Measurements from ENCODE around the gene FGFR2. TPM values are rescaled to one million over a fixed set of nuclear protein-coding genes. Genes with fewer than 3 reads are reported as not detected.

Gene FGFR2
- total RNA-seq, 2 experiments from 2014 or later, result not detected

- H3K27ac Mint-ChIP-seq, result no peak overlapping the region
- H3K27me3 Mint-ChIP-seq, result no peaks in the 10 kb centered on the region
- no peaks in the 10 kb centered on the region for H3K9me3 Mint-ChIP-seq (ENCODE audit: low read depth)
- ATAC-seq (no peak), DNase-seq (no peak)
- H3K36me3 Mint-ChIP-seq (ENCODE audit: low read depth), result no peaks in the 10 kb centered on the region
- intact Hi-C loops (cut with DNase I, micrococcal nuclease), result no loop called here
- no peak overlapping the region for H3K4me3 Mint-ChIP-seq
- no peaks in the 10 kb centered on the region for H3K4me1 Mint-ChIP-seq
- CTCF ChIA-PET, result no interaction called here
- POLR2A ChIA-PET, result no interaction called here
Observed at GRCh38 chr10:121461307-121461706, 136.9 kb downstream of the FGFR2 start.

GRCh38 chr10:121460733-121461132 lies 137.5 kb downstream of the FGFR2 start:
- POLR2A ChIA-PET, result no interaction called here
- H3K27ac Mint-ChIP-seq, result no peak overlapping the region
- CTCF ChIA-PET, result interaction anchor here (0.6 kb wide), 2 partner anchors 88 to 197 kb away, joined by 3 read pairs; no protein-coding TSS in a partner anchor
- H3K27me3 Mint-ChIP-seq, result no peaks in the 10 kb centered on the region
- ATAC-seq (no peak), DNase-seq (no peak)
- H3K9me3 Mint-ChIP-seq (ENCODE audit: low read depth), result no peaks in the 10 kb centered on the region
- no peaks in the 10 kb centered on the region for H3K4me1 Mint-ChIP-seq
- no peak overlapping the region for H3K4me3 Mint-ChIP-seq
- no peaks in the 10 kb centered on the region for H3K36me3 Mint-ChIP-seq (ENCODE audit: low read depth)
- intact Hi-C loops (cut with DNase I, micrococcal nuclease), result no loop called here

GRCh38 chr10:121459622-121460453 lies 138.4 kb downstream of the FGFR2 start:
- CTCF ChIA-PET, result interaction anchor here (0.6 kb wide), 1 partner anchor 87 kb away, joined by 3 read pairs; no protein-coding TSS in a partner anchor
- POLR2A ChIA-PET, result no interaction called here
- no peaks in the 10 kb centered on the region for H3K36me3 Mint-ChIP-seq (ENCODE audit: low read depth)
- H3K27ac Mint-ChIP-seq, result no peak overlapping the region
- intact Hi-C loops (cut with DNase I, micrococcal nuclease), result no loop called here
- ATAC-seq, result no peak
- H3K4me3 Mint-ChIP-seq, result no peak overlapping the region
- H3K4me1 Mint-ChIP-seq, result no peaks in the 10 kb centered on the region
- H3K9me3 Mint-ChIP-seq (ENCODE audit: low read depth), result no peaks in the 10 kb centered on the region
- no peak for DNase-seq
- no peaks in the 10 kb centered on the region for H3K27me3 Mint-ChIP-seq

- POLR2A ChIA-PET, result no interaction called here
- DNase-seq, result no peak
- no peak overlapping the region for H3K27ac Mint-ChIP-seq
Observed at GRCh38 chr10:121459279-121459621, 139.0 kb downstream of the FGFR2 start.

GRCh38 chr10:121457729-121458128 lies 140.5 kb downstream of the FGFR2 start:
- ChIA-PET CTCF (no interaction called here), POLR2A (no interaction called here)
- H3K4me3 Mint-ChIP-seq, result no peak overlapping the region
- H3K27me3 Mint-ChIP-seq, result no peaks in the 10 kb centered on the region
- ATAC-seq (no peak), DNase-seq (no peak)
- no peaks in the 10 kb centered on the region for H3K9me3 Mint-ChIP-seq (ENCODE audit: low read depth)
- no peaks in the 10 kb centered on the region for H3K4me1 Mint-ChIP-seq
- H3K27ac Mint-ChIP-seq, result no peak overlapping the region
- intact Hi-C loops (cut with DNase I, micrococcal nuclease), result no loop called here
- H3K36me3 Mint-ChIP-seq (ENCODE audit: low read depth), result no peaks in the 10 kb centered on the region

More at GRCh38 chr10:121459279-121459621, 139.0 kb downstream of the FGFR2 start:
- CTCF ChIA-PET, result no interaction called here
- Mint-ChIP-seq H3K4me3 (no peak overlapping the region), H3K36me3 (ENCODE audit: low read depth) (no peaks in the 10 kb centered on the region), H3K9me3 (ENCODE audit: low read depth) (no peaks in the 10 kb centered on the region), H3K4me1 (no peaks in the 10 kb centered on the region), H3K27me3 (no peaks in the 10 kb centered on the region)
- no peak for ATAC-seq
- intact Hi-C loops (cut with DNase I, micrococcal nuclease), result no loop called here

- Mint-ChIP-seq H3K4me3 (no peak overlapping the region), H3K4me1 (no peaks in the 10 kb centered on the region), H3K27me3 (no peaks in the 10 kb centered on the region), H3K36me3 (ENCODE audit: low read depth) (no peaks in the 10 kb centered on the region), H3K27ac (no peak overlapping the region), H3K9me3 (ENCODE audit: low read depth) (no peaks in the 10 kb centered on the region)
- ChIA-PET CTCF (no interaction called here), POLR2A (no interaction called here)
- intact Hi-C loops (cut with DNase I, micrococcal nuclease), result no loop called here
- ATAC-seq (no peak), DNase-seq (no peak)
Observed at GRCh38 chr10:121455377-121455776, 142.9 kb downstream of the FGFR2 start.

GRCh38 chr10:121454781-121455180 lies 143.5 kb downstream of the FGFR2 start:
- Mint-ChIP-seq H3K27me3 (no peaks in the 10 kb centered on the region), H3K4me3 (no peak overlapping the region), H3K4me1 (no peaks in the 10 kb centered on the region), H3K9me3 (ENCODE audit: low read depth) (no peaks in the 10 kb centered on the region), H3K36me3 (ENCODE audit: low read depth) (no peaks in the 10 kb centered on the region), H3K27ac (no peak overlapping the region)
- ATAC-seq (no peak), DNase-seq (no peak)
- ChIA-PET CTCF (no interaction called here), POLR2A (no interaction called here)
- intact Hi-C loops (cut with DNase I, micrococcal nuclease), result no loop called here

GRCh38 chr10:121453160-121453559 lies 145.1 kb downstream of the FGFR2 start:
- CTCF ChIA-PET, result no interaction called here
- H3K36me3 Mint-ChIP-seq (ENCODE audit: low read depth), result no peaks in the 10 kb centered on the region
- POLR2A ChIA-PET, result no interaction called here
- H3K27ac Mint-ChIP-seq, result no peak overlapping the region
- no peak for ATAC-seq
- H3K9me3 Mint-ChIP-seq (ENCODE audit: low read depth), result no peaks in the 10 kb centered on the region
- DNase-seq, result no peak
- no peak overlapping the region for H3K4me3 Mint-ChIP-seq
- no peaks in the 10 kb centered on the region for H3K4me1 Mint-ChIP-seq
- intact Hi-C loops (cut with DNase I, micrococcal nuclease), result no loop called here
- H3K27me3 Mint-ChIP-seq, result no peaks in the 10 kb centered on the region

GRCh38 chr10:121452581-121452980 lies 145.7 kb downstream of the FGFR2 start:
- Mint-ChIP-seq H3K27me3 (no peaks in the 10 kb centered on the region), H3K4me3 (no peak overlapping the region), H3K27ac (no peak overlapping the region), H3K36me3 (ENCODE audit: low read depth) (no peaks in the 10 kb centered on the region), H3K9me3 (ENCODE audit: low read depth) (no peaks in the 10 kb centered on the region), H3K4me1 (no peaks in the 10 kb centered on the region)
- ChIA-PET CTCF (no interaction called here), POLR2A (no interaction called here)
- ATAC-seq (no peak), DNase-seq (no peak)
- intact Hi-C loops (cut with DNase I, micrococcal nuclease), result no loop called here

GRCh38 chr10:121450247-121450646 lies 148.0 kb downstream of the FGFR2 start:
- intact Hi-C loops (cut with DNase I, micrococcal nuclease), result no loop called here
- ChIA-PET POLR2A (no interaction called here), CTCF (interaction anchor here (0.7 kb wide), 1 partner anchor 22 kb away, joined by 3 read pairs; no protein-coding TSS in a partner anchor)
- no peak overlapping the region for H3K4me3 Mint-ChIP-seq
- H3K9me3 Mint-ChIP-seq (ENCODE audit: low read depth), result no peaks in the 10 kb centered on the region
- no peaks in the 10 kb centered on the region for H3K36me3 Mint-ChIP-seq (ENCODE audit: low read depth)
- DNase-seq (no peak), ATAC-seq (no peak)
- peaks cover 2% of the 10 kb centered on the region for H3K27me3 Mint-ChIP-seq
- no peak overlapping the region for H3K27ac Mint-ChIP-seq
- H3K4me1 Mint-ChIP-seq, result no peaks in the 10 kb centered on the region

GRCh38 chr10:121449482-121449924 lies 148.7 kb downstream of the FGFR2 start:
- Mint-ChIP-seq H3K36me3 (ENCODE audit: low read depth) (no peaks in the 10 kb centered on the region), H3K27ac (no peak overlapping the region), H3K4me1 (no peaks in the 10 kb centered on the region), H3K9me3 (ENCODE audit: low read depth) (no peaks in the 10 kb centered on the region), H3K4me3 (no peak overlapping the region), H3K27me3 (peaks cover 2% of the 10 kb centered on the region)
- DNase-seq, result no peak
- CTCF ChIA-PET, result interaction anchor here (0.9 kb wide), 1 partner anchor 157 kb away, joined by 3 read pairs; no protein-coding TSS in a partner anchor
- intact Hi-C loops (cut with DNase I, micrococcal nuclease), result no loop called here
- no peak for ATAC-seq
- POLR2A ChIA-PET, result no interaction called here

GRCh38 chr10:121448766-121449421 lies 149.3 kb downstream of the FGFR2 start:
- Mint-ChIP-seq H3K36me3 (ENCODE audit: low read depth) (no peaks in the 10 kb centered on the region), H3K9me3 (ENCODE audit: low read depth) (no peaks in the 10 kb centered on the region), H3K27me3 (peaks cover 2% of the 10 kb centered on the region), H3K27ac (no peak overlapping the region), H3K4me1 (no peaks in the 10 kb centered on the region), H3K4me3 (no peak overlapping the region)
- ATAC-seq, result peak; percentile 30
- CTCF ChIA-PET, result interaction anchor here (0.9 kb wide), 1 partner anchor 158 kb away, joined by 3 read pairs; no protein-coding TSS in a partner anchor
- intact Hi-C loops (cut with DNase I, micrococcal nuclease), result no loop called here
- DNase-seq, result no peak
- POLR2A ChIA-PET, result no interaction called here
